HepG2 (cell line): ENCODE data around the gene ZNF214. TPM values are rescaled to one million over a fixed set of nuclear protein-coding genes. Genes with fewer than 3 reads are reported as not detected.

Experiments used
- ATAC-seq: fragments of 200-7000 bp; cut with Tn5 transposase; 3 replicates; pipeline ENCODE4 v1.9.1; 2020; ENCODE audit warnings: mild to moderate bottlenecking, moderate library complexity
- BruUV-seq: library from RNA; stranded (reverse); fragments of 400-500 nt; replicated peaks from 2 replicates; lab custom pipeline; 2021; lab: Mats Ljungman, UMichigan
- CTCF ChIA-PET: fragments of 300-600 bp; formaldehyde crosslinking; extraction: SDS; loops from one replicate; lab custom pipeline; 2021; ENCODE audit warnings: low total read pairs, inconsistent platforms, low intra/inter-chr PET ratio; lab: Yijun Ruan, JAX
- POLR2A ChIA-PET: fragments of 350-600 bp; sonication (Branson Sonifier 250); formaldehyde crosslinking; loops from one replicate; lab custom pipeline; 2020; ENCODE audit warnings: antibody characterized with exemption, inconsistent platforms; lab: Yijun Ruan, JAX
- DNase-seq: peaks from one replicate; pipeline ENCODE4 v3.0.0-alpha.2; 2015; ENCODE audit warnings: low spot score
- FAIRE-seq: peaks from 3 replicates; lab custom pipeline; 2011; peaks lifted over from hg19 to GRCh38; lab: Jason Lieb, UNC
- H2AFZ ChIP-seq: one replicate; pipeline ENCODE4 v1.6.1; 2011; ENCODE audit warnings: low read length, inconsistent platforms
- H3K27ac ChIP-seq: fragments of 300-600 bp; 3 replicates; pipeline ENCODE4 v1.8.0; 2011; ENCODE audit warnings: mixed run types, mild to moderate bottlenecking, mixed read lengths, low read length, inconsistent platforms; ENCODE audit not compliant: insufficient read depth; ENCODE audit errors: extremely low read length
- H3K27me3 ChIP-seq, 2 experiments: fragments of 200-600 bp in 1 of 2; 2 replicates in 1 of 2; 3 replicates in 1 of 2; pipeline versions ENCODE4 v1.6.0 to v1.8.0; 2011; ENCODE audit warnings: low read length in 2 of 2, mild to moderate bottlenecking in 2 of 2, moderate library complexity in 2 of 2, inconsistent platforms in 1 of 2; ENCODE audit not compliant: insufficient read depth in 2 of 2, control insufficient read depth in 1 of 2
- H3K36me3 ChIP-seq, 2 experiments: fragments of 200-600 bp in 1 of 2; replicated peaks in 1 of 2; 2 replicates in 1 of 2; 3 replicates in 1 of 2; pipeline versions ENCODE4 v1.5.1 to v1.8.0; 2011; ENCODE audit warnings: low read length in 2 of 2, inconsistent platforms in 1 of 2; ENCODE audit not compliant: insufficient read depth in 2 of 2, control insufficient read depth in 1 of 2
- H3K4me1 ChIP-seq: 2 replicates; pipeline ENCODE4 v1.5.1; 2012; ENCODE audit warnings: low read length, inconsistent platforms; ENCODE audit not compliant: insufficient read depth
- H3K4me2 ChIP-seq: 2 replicates; pipeline ENCODE4 v1.6.0; 2011; ENCODE audit warnings: low read depth, low read length, inconsistent platforms
- H3K4me3 ChIP-seq, 3 experiments: fragments of 200-600 bp in 1 of 3; sonication (generic), shearing (Covaris generic) in 1 of 3; replicated peaks in 1 of 3; 2 replicates each; pipeline ENCODE4 v1.5.1; 2011 to 2016; ENCODE audit warnings: low read length in 3 of 3, inconsistent platforms in 2 of 3, low read depth in 2 of 3, mild to moderate bottlenecking in 2 of 3, control low read depth in 1 of 3, mixed read lengths in 1 of 3; ENCODE audit not compliant: insufficient read depth in 1 of 3
- H3K79me2 ChIP-seq: one replicate; pipeline ENCODE4 v1.6.1; 2011; ENCODE audit warnings: low read length, inconsistent platforms; ENCODE audit not compliant: insufficient read depth
- H3K9ac ChIP-seq: 2 replicates; pipeline ENCODE4 v1.6.0; 2011; ENCODE audit warnings: mild to moderate bottlenecking, low read depth, low read length, inconsistent platforms; ENCODE audit not compliant: insufficient read depth
- H3K9me3 ChIP-seq: 2 replicates; pipeline ENCODE4 v1.5.1; 2012; ENCODE audit warnings: mild to moderate bottlenecking, low read length
- H4K20me1 ChIP-seq: 2 replicates; pipeline ENCODE4 v1.6.0; 2011; ENCODE audit warnings: inconsistent platforms, mild to moderate bottlenecking, low read length, moderate library complexity; ENCODE audit not compliant: insufficient read depth
- HHEX ChIP-seq: IDR thresholded peaks from 2 replicates; pipeline ENCODE4 v1.6.1; 2016; ENCODE audit warnings: control low read depth
- KLF11 ChIP-seq: IDR thresholded peaks from 2 replicates; pipeline ENCODE4 v1.6.1; 2016; ENCODE audit warnings: missing compliant biosample characterization
- NKX3-1 ChIP-seq: sonication (generic); formaldehyde crosslinking; IDR thresholded peaks from 2 replicates; pipeline ENCODE4 v1.5.0; 2020; ENCODE audit warnings: missing genetic modification reagents
- NR3C1 ChIP-seq: sonication (generic); formaldehyde crosslinking; IDR thresholded peaks from 2 replicates; pipeline ENCODE4 v1.4.0; 2020; ENCODE audit warnings: missing genetic modification reagents
- STAG1 ChIP-seq: sonication (generic); formaldehyde crosslinking; IDR thresholded peaks from 2 replicates; pipeline ENCODE4 v1.4.0; 2020; ENCODE audit warnings: missing genetic modification reagents
- TCF7 ChIP-seq: sonication (generic); IDR thresholded peaks from 2 replicates; pipeline ENCODE4 v1.6.1; 2016; ENCODE audit warnings: antibody characterized with exemption, low read depth
- TRIM22 ChIP-seq: fragments of 450-650 bp; IDR thresholded peaks from 2 replicates; pipeline ENCODE4 v1.6.1; 2017
- YEATS2 ChIP-seq: sonication (generic); formaldehyde crosslinking; IDR thresholded peaks from 2 replicates; pipeline ENCODE4 v1.4.0; 2020; ENCODE audit warnings: missing genetic modification reagents, borderline replicate concordance
- ZC3H4 ChIP-seq: sonication (generic); formaldehyde crosslinking; IDR thresholded peaks from 2 replicates; pipeline ENCODE4 v1.4.0; 2020; ENCODE audit warnings: missing genetic modification reagents, borderline replicate concordance
- ZNF136 ChIP-seq: sonication (generic); formaldehyde crosslinking; IDR thresholded peaks from 2 replicates; pipeline ENCODE4 v1.8.1; 2022; ENCODE audit warnings: low read depth, mild to moderate bottlenecking, moderate library complexity, missing genetic modification reagents
- ZNF331 ChIP-seq: sonication (generic); formaldehyde crosslinking; IDR thresholded peaks from 2 replicates; pipeline ENCODE4 v1.4.0; 2020; ENCODE audit warnings: missing genetic modification reagents
- ZNF530 ChIP-seq: sonication (generic); formaldehyde crosslinking; IDR thresholded peaks from 2 replicates; pipeline ENCODE4 v1.5.0; 2020; ENCODE audit warnings: low read depth, mild to moderate bottlenecking, missing genetic modification reagents
- ZNF546 ChIP-seq: sonication (generic); formaldehyde crosslinking; conservative IDR thresholded peaks from 2 replicates; pipeline ENCODE4 v1.8.1; 2023; ENCODE audit warnings: mild to moderate bottlenecking, missing genetic modification reagents
- ZNF629 ChIP-seq: sonication (generic); formaldehyde crosslinking; conservative IDR thresholded peaks from 2 replicates; pipeline ENCODE4 v1.5.0; 2020; ENCODE audit warnings: missing genetic modification reagents
- ZNF672 ChIP-seq: sonication (generic); formaldehyde crosslinking; IDR thresholded peaks from 2 replicates; pipeline ENCODE4 v1.8.1; 2022; ENCODE audit warnings: missing genetic modification reagents
- ZNF841 ChIP-seq: sonication (generic); formaldehyde crosslinking; IDR thresholded peaks from 2 replicates; pipeline ENCODE4 v1.8.1; 2023; ENCODE audit warnings: missing genetic modification reagents, borderline replicate concordance
- ZSCAN25 ChIP-seq: sonication (generic); formaldehyde crosslinking; IDR thresholded peaks from 2 replicates; pipeline ENCODE4 v1.8.0; 2022; ENCODE audit warnings: mild to moderate bottlenecking, missing genetic modification reagents
- WGBS: methylation state at CpG from one replicate; pipeline ENCODE4 v1.1.6; 2017; ENCODE audit warnings: low lambda C conversion rate; 5-methylcytosine and 5-hydroxymethylcytosine counted together
- in situ Hi-C: cut with HindIII; loops from 2 replicates; pipeline ENCODE4 v1.10.0; 2017; ENCODE audit warnings: low pct_unique_long_range_greater_than_20kb; ENCODE audit not compliant: extremely low pct_ligation_motif_present
- intact Hi-C: fragments of 100-400 bp; cut with micrococcal nuclease; formaldehyde crosslinking; loops from one replicate; pipeline ENCODE4 v1.10.0; 2022; ENCODE audit not compliant: unreplicated experiment
- polyA plus RNA-seq, 8 experiments: library from polyadenylated mRNA; depleted of rRNA in 3 of 8; stranded (reverse) in 7 of 8; unstranded in 1 of 8; fragments of >200 nt; fragmentation: Illumina TruSeq in 4 of 8; extraction: Trizol in 4 of 8; gene quantifications; 2 replicates each; pipeline versions ENCODE4 v1.2.1 to v1.2.3, GENCODE V29; 2011 to 2016; ENCODE audit warnings: low read depth in 4 of 8, missing spikeins in 1 of 8, mixed read lengths in 1 of 8; ENCODE audit not compliant: insufficient read depth in 1 of 8
- total RNA-seq, 5 experiments: library from RNA; depleted of rRNA; stranded (reverse); fragments of >200 nt; fragmentation: Illumina TruSeq; extraction: Trizol; gene quantifications; 2 replicates each; pipeline ENCODE4 v1.2.3, GENCODE V29; 2016; ENCODE audit warnings: low read depth in 1 of 5
- TF ChIP-seq, protein P1 (sequence below): sonication (generic); formaldehyde crosslinking; IDR thresholded peaks from 2 replicates; pipeline ENCODE4 v1.8.1; 2023; ENCODE audit warnings: mild to moderate bottlenecking, missing genetic modification reagents, borderline replicate concordance

ZNF214 gene
- total and polyA plus RNA-seq, 2 of the 13 experiments (the other 11 are each of a cell fraction or from before 2014, with no cell fraction given), result 0.28 to 1.9 TPM

- H3K4me2 ChIP-seq, result no peak overlapping the region
- ATAC-seq (no peak), FAIRE-seq (no peak), DNase-seq (no peak)
- peaks cover 0 to 8% of the 10 kb centered on the region in 2 experiments; a peak in 2 of 5 replicates for H3K27me3 ChIP-seq
- no peak overlapping the region for H3K4me3 ChIP-seq
- TF ChIP-seq ZNF841 (CRISPR knock-in tag) (no peak), TCF7 (no peak), STAG1 (CRISPR knock-in tag) (no peak), TRIM22 (no peak), ZSCAN25 (CRISPR knock-in tag) (no peak), ZNF136 (CRISPR knock-in tag) (no peak), ZNF672 (CRISPR knock-in tag) (no peak), ZC3H4 (CRISPR knock-in tag) (no peak), NKX3-1 (CRISPR knock-in tag) (no peak), ZNF331 (no peak), ZNF546 (CRISPR knock-in tag) (no peak), KLF11 (CRISPR knock-in tag) (no peak), NR3C1 (CRISPR knock-in tag) (no peak), ZNF629 (no peak), YEATS2 (no peak), HHEX (CRISPR knock-in tag) (no peak), ZNF530 (no peak)
- TF ChIP-seq, protein P1, sequence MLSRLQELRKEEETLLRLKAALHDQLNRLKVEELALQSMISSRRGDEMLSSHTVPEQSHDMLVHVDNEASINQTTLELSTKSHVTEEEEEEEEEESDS (CRISPR knock-in tag), result no peak
- no peaks in the 10 kb centered on the region for H3K4me1 ChIP-seq
- H3K36me3 ChIP-seq, result no peaks in the 10 kb centered on the region
- H3K9ac ChIP-seq, result no peak overlapping the region
- H2AFZ ChIP-seq, result no peak overlapping the region
- no peak overlapping the region for H3K27ac ChIP-seq
- POLR2A ChIA-PET, result no interaction called here
- CTCF ChIA-PET, result no interaction called here
- H4K20me1 ChIP-seq, result no peaks in the 10 kb centered on the region
- no TSS peak for BruUV-seq
- H3K9me3 ChIP-seq, result no peaks in the 10 kb centered on the region
- 32% methylated on average over 11 of the region's 11 CpGs for WGBS
- no peaks in the 10 kb centered on the region for H3K79me2 ChIP-seq
- intact Hi-C loops, result no loop called here
- in situ Hi-C loops, result no loop called here
These were observed 11.3 kb upstream of the ZNF214 start for GRCh38 chr11:7031471-7031871.
